Activated CD4-positive, alpha-beta T cell treated with anti-CD3 and anti-CD28 coated beads, Interleukin-2, amount 10 ng/mL, durations not matched to agents 7 days and 5 days (primary cell): ENCODE data around the gene MYCL. TPM values are rescaled to one million over a fixed set of nuclear protein-coding genes. Genes with fewer than 3 reads are reported as not detected.

Experiments used
- CTCF ChIA-PET: fragments of 350-600 bp; sonication (Branson Sonifier 250); formaldehyde crosslinking; loops from one replicate; lab custom pipeline; 2021; ENCODE audit warnings: antibody characterized with exemption; lab: Charles Lee
- POLR2A ChIA-PET: fragments of 350-600 bp; sonication (Branson Sonifier 250); formaldehyde crosslinking; loops from one replicate; lab custom pipeline; 2021; ENCODE audit warnings: antibody characterized with exemption; lab: Charles Lee
- DNase-seq: peaks from one replicate; pipeline ENCODE4 v3.0.0-alpha.2; 2020
- H3K27ac Mint-ChIP-seq: one replicate; pipeline ENCODE4 v1.8.0; 2021; ENCODE audit warnings: mild to moderate bottlenecking, moderate library complexity, mixed read lengths
- H3K27me3 Mint-ChIP-seq: one replicate; pipeline ENCODE4 v1.8.0; 2021; ENCODE audit warnings: mixed read lengths
- H3K36me3 Mint-ChIP-seq: one replicate; pipeline ENCODE4 v1.8.0; 2021; ENCODE audit warnings: low read depth, mixed read lengths
- H3K4me1 Mint-ChIP-seq: one replicate; pipeline ENCODE4 v1.8.0; 2021; ENCODE audit warnings: mixed read lengths
- H3K4me3 Mint-ChIP-seq: one replicate; pipeline ENCODE4 v1.8.0; 2021; ENCODE audit warnings: mild to moderate bottlenecking, moderate library complexity, mixed read lengths
- H3K9me3 Mint-ChIP-seq: one replicate; pipeline ENCODE4 v1.8.0; 2021; ENCODE audit warnings: mixed read lengths
- total RNA-seq, 2 experiments: library from RNA; stranded (reverse); gene quantifications; one replicate each; pipeline ENCODE4 v1.2.3, GENCODE V29; 2021

The MYCL gene
- total RNA-seq, 2 experiments from 2014 or later, result not detected

GRCh38 chr1:39910263-39910662 is 8.5 kb upstream of the MYCL start:
- Mint-ChIP-seq H3K27ac (no peak overlapping the region), H3K36me3 (peaks cover 3% of the 10 kb centered on the region), H3K4me1 (no peaks in the 10 kb centered on the region), H3K9me3 (peaks cover 17% of the 10 kb centered on the region), H3K4me3 (no peak overlapping the region), H3K27me3 (peaks cover 22% of the 10 kb centered on the region)
- ChIA-PET POLR2A (no interaction called here), CTCF (interaction anchor here (0.5 to 0.7 kb wide), 3 partner anchors 28 to 478 kb away, joined by 3 to 5 read pairs (median 4); no protein-coding TSS in a partner anchor)
- no peak for DNase-seq

- no peaks in the 10 kb centered on the region for H3K4me1 Mint-ChIP-seq
- ChIA-PET POLR2A (no interaction called here), CTCF (interaction anchor here (1.0 to 1.1 kb wide), 2 partner anchors 9 to 125 kb away, joined by 3 read pairs; no protein-coding TSS in a partner anchor)
- peaks cover 3% of the 10 kb centered on the region for H3K36me3 Mint-ChIP-seq
- DNase-seq, result no peak
- H3K27ac Mint-ChIP-seq, result no peak overlapping the region
- H3K27me3 Mint-ChIP-seq, result peaks cover 32% of the 10 kb centered on the region
- no peak overlapping the region for H3K4me3 Mint-ChIP-seq
- H3K9me3 Mint-ChIP-seq, result peaks cover 17% of the 10 kb centered on the region
Observed at GRCh38 chr1:39908534-39908933, 6.8 kb upstream of the MYCL start.

GRCh38 chr1:39907528-39908453 is 6.1 kb upstream of the MYCL start:
- DNase-seq, result no peak
- ChIA-PET CTCF (interaction anchor here (0.5 to 1.1 kb wide), 3 partner anchors 8 to 126 kb away, joined by 3 to 4 read pairs (median 3); no protein-coding TSS in a partner anchor), POLR2A (no interaction called here)
- Mint-ChIP-seq H3K4me1 (no peaks in the 10 kb centered on the region), H3K4me3 (no peak overlapping the region), H3K36me3 (peaks cover 3% of the 10 kb centered on the region), H3K9me3 (peaks cover 17% of the 10 kb centered on the region), H3K27ac (no peak overlapping the region), H3K27me3 (peaks cover 40% of the 10 kb centered on the region)

- peaks cover 6% of the 10 kb centered on the region for H3K4me1 Mint-ChIP-seq
- H3K36me3 Mint-ChIP-seq, result peaks cover 3% of the 10 kb centered on the region
- ChIA-PET CTCF (no interaction called here), POLR2A (interaction anchor here (0.7 kb wide), 1 partner anchor 85 kb away, joined by 3 read pairs; no protein-coding TSS in a partner anchor)
- H3K4me3 Mint-ChIP-seq, result no peak overlapping the region
- H3K9me3 Mint-ChIP-seq, result peaks cover 17% of the 10 kb centered on the region
- no peak overlapping the region for H3K27ac Mint-ChIP-seq
- DNase-seq, result no peak
- peaks cover 47% of the 10 kb centered on the region for H3K27me3 Mint-ChIP-seq
Observed at GRCh38 chr1:39905172-39905571, 3.5 kb upstream of the MYCL start.

- peaks cover 63% of the 10 kb centered on the region for H3K27me3 Mint-ChIP-seq
- POLR2A ChIA-PET, result no interaction called here
- CTCF ChIA-PET, result interaction anchor here (0.6 to 2.5 kb wide), 16 partner anchors 8 to 89 kb away, joined by 3 to 20 read pairs (median 4); no protein-coding TSS in a partner anchor
- peaks cover 4% of the 10 kb centered on the region for H3K9me3 Mint-ChIP-seq
- H3K36me3 Mint-ChIP-seq, result no peaks in the 10 kb centered on the region
- peak overlapping the region; percentile 68 for H3K4me3 Mint-ChIP-seq
- DNase-seq, result no peak
- H3K27ac Mint-ChIP-seq, result no peak overlapping the region
- peaks cover 6% of the 10 kb centered on the region for H3K4me1 Mint-ChIP-seq
Observed at GRCh38 chr1:39902460-39902807, 717 bp upstream of the MYCL start.

GRCh38 chr1:39901464-39901713 is 328 bp downstream of the MYCL start:
- Mint-ChIP-seq H3K9me3 (no peaks in the 10 kb centered on the region), H3K27ac (no peak overlapping the region), H3K36me3 (no peaks in the 10 kb centered on the region), H3K27me3 (peaks cover 70% of the 10 kb centered on the region), H3K4me3 (no peak overlapping the region), H3K4me1 (peaks cover 6% of the 10 kb centered on the region)
- peak; percentile 14 for DNase-seq
- POLR2A ChIA-PET, result no interaction called here
- CTCF ChIA-PET, result interaction anchor here (1.0 to 2.5 kb wide), 8 partner anchors 17 to 84 kb away, joined by 3 to 20 read pairs (median 4); no protein-coding TSS in a partner anchor

- H3K9me3 Mint-ChIP-seq, result no peaks in the 10 kb centered on the region
- H3K4me3 Mint-ChIP-seq, result peak overlapping the region; percentile 62
- H3K4me1 Mint-ChIP-seq, result peaks cover 6% of the 10 kb centered on the region
- peaks cover 69% of the 10 kb centered on the region for H3K27me3 Mint-ChIP-seq
- H3K27ac Mint-ChIP-seq, result no peak overlapping the region
- ChIA-PET CTCF (interaction anchor here (1.1 to 2.5 kb wide), 3 partner anchors 71 to 84 kb away, joined by 3 to 20 read pairs (median 4); no protein-coding TSS in a partner anchor), POLR2A (no interaction called here)
- no peaks in the 10 kb centered on the region for H3K36me3 Mint-ChIP-seq
- no peak for DNase-seq
Observed at GRCh38 chr1:39900662-39901463, 854 bp downstream of the MYCL start.

- H3K27ac Mint-ChIP-seq, result no peak overlapping the region
- ChIA-PET POLR2A (no interaction called here), CTCF (interaction anchor here (1.2 to 1.9 kb wide), 3 partner anchors 8 to 84 kb away, joined by 3 to 7 read pairs (median 4); no protein-coding TSS in a partner anchor)
- no peaks in the 10 kb centered on the region for H3K36me3 Mint-ChIP-seq
- peaks cover 6% of the 10 kb centered on the region for H3K4me1 Mint-ChIP-seq
- DNase-seq, result no peak
- no peaks in the 10 kb centered on the region for H3K9me3 Mint-ChIP-seq
- peak overlapping the region; percentile 4 for H3K4me3 Mint-ChIP-seq
- H3K27me3 Mint-ChIP-seq, result peaks cover 68% of the 10 kb centered on the region
Observed at GRCh38 chr1:39899611-39900538, 1.8 kb downstream of the MYCL start.

GRCh38 chr1:39898648-39899603 is 2.8 kb downstream of the MYCL start:
- no peak overlapping the region for H3K27ac Mint-ChIP-seq
- no peak for DNase-seq
- ChIA-PET CTCF (interaction anchor here (0.8 to 1.9 kb wide), 4 partner anchors 9 to 83 kb away, joined by 3 to 7 read pairs (median 4); no protein-coding TSS in a partner anchor), POLR2A (no interaction called here)
- H3K27me3 Mint-ChIP-seq, result peaks cover 71% of the 10 kb centered on the region
- H3K36me3 Mint-ChIP-seq, result no peaks in the 10 kb centered on the region
- no peaks in the 10 kb centered on the region for H3K9me3 Mint-ChIP-seq
- H3K4me3 Mint-ChIP-seq, result no peak overlapping the region
- peaks cover 6% of the 10 kb centered on the region for H3K4me1 Mint-ChIP-seq

- POLR2A ChIA-PET, result no interaction called here
- Mint-ChIP-seq H3K9me3 (no peaks in the 10 kb centered on the region), H3K4me3 (no peak overlapping the region), H3K27me3 (peaks cover 73% of the 10 kb centered on the region), H3K36me3 (no peaks in the 10 kb centered on the region), H3K4me1 (peaks cover 6% of the 10 kb centered on the region), H3K27ac (no peak overlapping the region)
- DNase-seq, result no peak
- CTCF ChIA-PET, result interaction anchor here (0.8 to 1.9 kb wide), 2 partner anchors 76 to 81 kb away, joined by 3 to 7 read pairs; no protein-coding TSS in a partner anchor
Observed at GRCh38 chr1:39898191-39898590, 3.5 kb downstream of the MYCL start.
